SK-N-SH (cell line): ENCODE results near the gene OBSL1. TPM values are rescaled to one million over a fixed set of nuclear protein-coding genes. Genes with fewer than 3 reads are reported as not detected.

Experiments
- CTCF ChIA-PET: fragments of 300-600, 350-600 bp; formaldehyde crosslinking; extraction: SDS; loops from one replicate; lab custom pipeline; 2021; lab: Yijun Ruan, JAX
- POLR2A ChIA-PET: fragments of 350-600 bp; sonication (Branson Sonifier 250); formaldehyde crosslinking; extraction: SDS; loops from one replicate; lab custom pipeline; 2020; ENCODE audit warnings: antibody characterized with exemption, inconsistent platforms; lab: Yijun Ruan, JAX
- DNase-seq: peaks from one replicate; pipeline ENCODE4 v3.0.0; 2012
- H2AFZ ChIP-seq: fragments of 200-600 bp; sonication (generic); 2 replicates; pipeline ENCODE4 v1.8.1; 2016; ENCODE audit warnings: antibody characterized with exemption, mild to moderate bottlenecking, low read depth
- H3F3A ChIP-seq: fragments of 200-600 bp; sonication (generic); replicated peaks from 2 replicates; pipeline ENCODE3; 2016; ENCODE audit warnings: antibody characterized with exemption, mild to moderate bottlenecking; ENCODE audit not compliant: insufficient read depth
- H3K27ac ChIP-seq, 2 experiments: fragments of 200-500 bp in 1 of 2; fragments of 200-600 bp in 1 of 2; sonication (Bioruptor generic) in 1 of 2; sonication (generic), shearing (Covaris generic) in 1 of 2; 2 replicates each; pipeline versions ENCODE4 v1.5.1 to v1.6.1; 2014 to 2016; ENCODE audit warnings: low read depth in 2 of 2, inconsistent platforms in 1 of 2, low read length in 1 of 2, mild to moderate bottlenecking in 1 of 2, mixed read lengths in 1 of 2
- H3K27me3 ChIP-seq: fragments of 200-600 bp; sonication (generic), shearing (Covaris generic); 2 replicates; pipeline ENCODE4 v1.6.1; 2016; ENCODE audit warnings: mixed run types; ENCODE audit not compliant: insufficient read depth
- H3K36me3 ChIP-seq, 2 experiments: fragments of 200-500 bp in 1 of 2; fragments of 200-600 bp in 1 of 2; sonication (Bioruptor generic) in 1 of 2; sonication (generic) in 1 of 2; replicated peaks in 1 of 2; 2 replicates each; pipeline versions ENCODE3 to v1.5.1; 2014 to 2016; ENCODE audit warnings: low read length in 1 of 2, mild to moderate bottlenecking in 1 of 2; ENCODE audit not compliant: insufficient read depth in 2 of 2, control insufficient read depth in 1 of 2
- H3K4me1 ChIP-seq, 2 experiments: fragments of 200-500 bp in 1 of 2; fragments of 200-600 bp in 1 of 2; sonication (Bioruptor generic) in 1 of 2; sonication (generic), shearing (Covaris generic) in 1 of 2; 2 replicates each; pipeline versions ENCODE4 v1.5.1 to v1.6.1; 2014 to 2016; ENCODE audit warnings: low read depth in 1 of 2, low read length in 1 of 2, mixed run types in 1 of 2; ENCODE audit not compliant: insufficient read depth in 2 of 2, control insufficient read depth in 1 of 2
- H3K4me2 ChIP-seq: fragments of 200-600 bp; sonication (generic), shearing (Covaris generic); 2 replicates; pipeline ENCODE4 v1.6.1; 2017; ENCODE audit warnings: mixed run types
- H3K4me3 ChIP-seq, 2 experiments: fragments of 200-500 bp in 1 of 2; fragments of 200-600 bp in 1 of 2; sonication (Bioruptor generic) in 1 of 2; sonication (generic), shearing (Covaris generic) in 1 of 2; 2 replicates each; pipeline versions ENCODE4 v1.5.1 to v1.8.1; 2014 to 2016; ENCODE audit warnings: low read depth in 2 of 2, inconsistent platforms in 1 of 2, low read length in 1 of 2, mild to moderate bottlenecking in 1 of 2, mixed read lengths in 1 of 2, moderate library complexity in 1 of 2
- H3K79me2 ChIP-seq: fragments of 200-600 bp; sonication (generic); 2 replicates; pipeline ENCODE4 v1.8.1; 2017; ENCODE audit warnings: mild to moderate bottlenecking; ENCODE audit not compliant: insufficient read depth
- H3K9ac ChIP-seq: fragments of 200-600 bp; sonication (generic); 2 replicates; pipeline ENCODE4 v1.6.1; 2017; ENCODE audit warnings: mixed run types
- H3K9me2 ChIP-seq: fragments of 200-600 bp; sonication (generic); 2 replicates; pipeline ENCODE4 v1.6.1; 2017; ENCODE audit warnings: mixed run types
- H3K9me3 ChIP-seq: fragments of 200-600 bp; sonication (generic); 2 replicates; pipeline ENCODE4 v1.6.1; 2017; ENCODE audit warnings: mixed run types, mild to moderate bottlenecking, moderate library complexity
- H4K20me1 ChIP-seq: fragments of 200-600 bp; sonication (generic); 2 replicates; pipeline ENCODE4 v1.6.1; 2017; ENCODE audit warnings: mild to moderate bottlenecking, mixed run types; ENCODE audit not compliant: insufficient read depth
- CTCF ChIP-seq: fragments of 200-600 bp; sonication (generic); IDR thresholded peaks from 2 replicates; pipeline ENCODE4 v1.6.1; 2017; ENCODE audit warnings: antibody characterized with exemption, mild to moderate bottlenecking, moderate library complexity
- ELF1 ChIP-seq: IDR thresholded peaks from 2 replicates; pipeline ENCODE4 v1.4.0; 2012
- FOSL2 ChIP-seq: IDR thresholded peaks from 2 replicates; pipeline ENCODE4 v1.4.0; 2012; ENCODE audit warnings: low read depth, mild to moderate bottlenecking, moderate library complexity, borderline replicate concordance
- FOXM1 ChIP-seq: IDR thresholded peaks from 2 replicates; pipeline ENCODE4 v1.4.0; 2012; ENCODE audit warnings: low read depth, mild to moderate bottlenecking
- GABPA ChIP-seq: IDR thresholded peaks from 2 replicates; pipeline ENCODE4 v1.4.0; 2012; ENCODE audit warnings: low read depth, mild to moderate bottlenecking
- GATA2 ChIP-seq: sonication (generic); formaldehyde crosslinking; IDR thresholded peaks from 2 replicates; pipeline ENCODE4 v1.5.0; 2020; ENCODE audit warnings: mild to moderate bottlenecking, missing genetic modification reagents
- IRF3 ChIP-seq: fragments of 150-350 bp; IDR thresholded peaks from 2 replicates; pipeline ENCODE4 v1.6.1; 2016; ENCODE audit warnings: mild to moderate bottlenecking, low read depth, low read length
- JUND ChIP-seq: IDR thresholded peaks from 2 replicates; pipeline ENCODE4 v1.4.0; 2012
- MXI1 ChIP-seq: IDR thresholded peaks from 2 replicates; pipeline ENCODE4 v1.6.1; 2012; ENCODE audit warnings: mild to moderate bottlenecking, low read depth, low read length, improper control_type of control experiment
- NFIC ChIP-seq: IDR thresholded peaks from 2 replicates; pipeline ENCODE4 v1.4.0; 2012; ENCODE audit warnings: borderline replicate concordance
- NRF1 ChIP-seq: IDR thresholded peaks from 2 replicates; pipeline ENCODE4 v1.6.1; 2012; ENCODE audit warnings: low read depth, mild to moderate bottlenecking, low read length
- POLR2AphosphoS5 ChIP-seq: IDR thresholded peaks from 2 replicates; pipeline ENCODE4 v1.6.1; 2012; ENCODE audit warnings: low read depth, low read length
- RAD21 ChIP-seq: IDR thresholded peaks from 2 replicates; pipeline ENCODE4 v1.6.1; 2012; ENCODE audit warnings: mild to moderate bottlenecking, low read length
- RCOR1 ChIP-seq: fragments of 150-350 bp; IDR thresholded peaks from 2 replicates; pipeline ENCODE4 v1.6.1; 2017; ENCODE audit warnings: antibody characterized with exemption, low read length
- REST ChIP-seq: IDR thresholded peaks from 2 replicates; pipeline ENCODE4 v1.6.1; 2012; ENCODE audit warnings: mild to moderate bottlenecking, low read depth, low read length, moderate library complexity
- RFX5 ChIP-seq: IDR thresholded peaks from 2 replicates; pipeline ENCODE4 v1.6.1; 2012; ENCODE audit warnings: mild to moderate bottlenecking, improper control_type of control experiment, low read length
- SMC3 ChIP-seq: IDR thresholded peaks from 2 replicates; pipeline ENCODE4 v1.6.1; 2012; ENCODE audit warnings: low read depth, low read length, improper control_type of control experiment
- TCF12 ChIP-seq: IDR thresholded peaks from 2 replicates; pipeline ENCODE4 v1.4.0; 2012
- YY1 ChIP-seq: IDR thresholded peaks from 2 replicates; pipeline ENCODE4 v1.4.0; 2012; ENCODE audit warnings: low read depth, mild to moderate bottlenecking
- WGBS: methylation state at CpG from one replicate; pipeline ENCODE4 v1.1.6; 2017; ENCODE audit warnings: low lambda C conversion rate; 5-methylcytosine and 5-hydroxymethylcytosine counted together
- polyA plus RNA-seq, 3 experiments: library from polyadenylated mRNA; depleted of rRNA; stranded (reverse); fragments of >200 nt; gene quantifications; 2 replicates each; pipeline ENCODE4 v1.2.3, GENCODE V29; 2012

OBSL1 gene
- polyA plus RNA-seq, 1 of the 3 experiments (the other 2 are of a cell fraction), result 93.0 TPM

GRCh38 chr2:219521066-219521880 lies 50.1 kb downstream of the OBSL1 start:
- Histone ChIP-seq H3K4me3 (peak overlapping the region; percentile 28 to 45), H3K27ac (peak overlapping the region in 1 of 2 experiments; percentile 90; a peak in 2 of 4 replicates), H3K79me2 (no peaks in the 10 kb centered on the region), H2AFZ (peak overlapping the region; percentile 67; the same call in 1 of the 2 replicates), H3K9me2 (no peaks in the 10 kb centered on the region), H3K9ac (no peak overlapping the region), H3F3A (no peaks in the 10 kb centered on the region), H3K36me3 (no peaks in the 10 kb centered on the region), H3K4me1 (peaks cover 12 to 76% of the 10 kb centered on the region in 2 experiments; a peak in 1 of 4 replicates), H3K27me3 (0 out of 2 replicates have a peak, but pooled peaks cover 7% of the 10 kb centered on the region), H3K4me2 (peak overlapping the region; percentile 39; the same call in 1 of the 2 replicates), H4K20me1 (no peaks in the 10 kb centered on the region), H3K9me3 (no peaks in the 10 kb centered on the region)
- peak; percentile 91 for DNase-seq
- ChIA-PET CTCF (interaction anchor here (0.6 to 62.1 kb wide), 13 partner anchors 6 to 170 kb away, joined by 3 to 2824 read pairs (median 5); partner anchors contain the start of genes ASIC4, CHPF, GMPPA and TMEM198), POLR2A (interaction anchor here (1.0 to 3.6 kb wide), 8 partner anchors 8 to 61 kb away, joined by 3 to 36 read pairs (median 6); a partner anchor contains a TSS)
- TF ChIP-seq ELF1 (no peak), NRF1 (peak; percentile 9; the same call in 1 of the 2 replicates), TCF12 (no peak), FOSL2 (no peak), MXI1 (peak; percentile 41; the same call in 1 of the 2 replicates), RFX5 (no peak), GATA2 (CRISPR knock-in tag) (0 out of 2 replicates have a peak, but pooled peaks have one; percentile 11), RAD21 (peak; percentile 66), NFIC (no peak), RCOR1 (no peak), POLR2AphosphoS5 (no peak), IRF3 (no peak), CTCF (peak; percentile 82), REST (no peak), SMC3 (peak; percentile 75), YY1 (no peak), FOXM1 (no peak), JUND (no peak), GABPA (no peak)
- 16% methylated on average over 10 of the region's 14 CpGs for WGBS
